ENCODE measurements around the gene P2RY2. TPM values are rescaled to one million over a fixed set of nuclear protein-coding genes. Genes with fewer than 3 reads are reported as not detected.
"Not testable (repeated sequence)": the region's sequence is repeated elsewhere in the genome, so short reads cannot be mapped to it uniquely, and the experiment has no call there.

The P2RY2 gene
- total RNA-seq, 1 donor from 2014 or later, result 12.3 TPM

- ATAC-seq (no peak), DNase-seq (ENCODE audit: low spot score) (peak; percentile 36)
- intact Hi-C loops (cut with DNase I), result no loop called here
Measured at GRCh38 chr11:73270016-73270854, 52.2 kb downstream of the P2RY2 start.

- ATAC-seq (no peak), DNase-seq (ENCODE audit: low spot score) (peak; percentile 42)
- intact Hi-C loops (cut with DNase I), result no loop called here
Measured at GRCh38 chr11:73270855-73271477, 52.9 kb downstream of the P2RY2 start.

- DNase-seq (ENCODE audit: low spot score); intact Hi-C loops (cut with DNase I); ATAC-seq: not testable (repeated sequence)
Measured at GRCh38 chr11:73271478-73271865, 53.4 kb downstream of the P2RY2 start.

GRCh38 chr11:73271936-73272679, 54.0 kb downstream of the P2RY2 start, which contains the start of gene P2RY6:
Gene P2RY6 (plus strand): TSS chr11:73272338. CDS start chr11:73296519, 24,181 bp downstream.
- peak; percentile 59 for ATAC-seq
- intact Hi-C loops (cut with DNase I), result no loop called here
- DNase-seq (ENCODE audit: low spot score), result peak; percentile 58

- DNase-seq (ENCODE audit: low spot score) (no peak), ATAC-seq (no peak)
- intact Hi-C loops (cut with DNase I), result no loop called here
Measured at GRCh38 chr11:73272680-73273038, 54.6 kb downstream of the P2RY2 start.

- ATAC-seq, result peak; percentile 36
- intact Hi-C loops (cut with DNase I), result no loop called here
Measured at GRCh38 chr11:73273222-73273895, 55.3 kb downstream of the P2RY2 start.

GRCh38 chr11:73274191-73274590, 56.1 kb downstream of the P2RY2 start:
- intact Hi-C loops (cut with DNase I); DNase-seq (ENCODE audit: low spot score): not testable (repeated sequence)

More at GRCh38 chr11:73273222-73273895, 55.3 kb downstream of the P2RY2 start:
- DNase-seq (ENCODE audit: low spot score), result peak; percentile 19

GRCh38 chr11:73274722-73275380, 56.8 kb downstream of the P2RY2 start:
- intact Hi-C loops (cut with DNase I), result no loop called here
- ATAC-seq, result peak; percentile 8
- DNase-seq (ENCODE audit: low spot score), result peak; percentile 56

More at GRCh38 chr11:73274191-73274590, 56.1 kb downstream of the P2RY2 start:
- ATAC-seq, result not testable (repeated sequence)

- intact Hi-C loops (cut with DNase I), result no loop called here
- ATAC-seq (no peak), DNase-seq (ENCODE audit: low spot score) (peak; percentile 31)
Measured at GRCh38 chr11:73275381-73275750, 57.3 kb downstream of the P2RY2 start.

- ATAC-seq (no peak), DNase-seq (ENCODE audit: low spot score) (no peak)
- intact Hi-C loops (cut with DNase I), result no loop called here
Measured at GRCh38 chr11:73277467-73277866, 59.4 kb downstream of the P2RY2 start.

GRCh38 chr11:73280626-73281025, 62.5 kb downstream of the P2RY2 start:
- peak; percentile 77 for ATAC-seq
- DNase-seq (ENCODE audit: low spot score), result no peak
- intact Hi-C loops (cut with DNase I), result no loop called here

- peak; percentile 73 for ATAC-seq
- intact Hi-C loops (cut with DNase I), result no loop called here
- no peak for DNase-seq (ENCODE audit: low spot score)
Measured at GRCh38 chr11:73281201-73281741, 63.2 kb downstream of the P2RY2 start.

- intact Hi-C loops (cut with DNase I), result no loop called here
- no peak for DNase-seq (ENCODE audit: low spot score)
- no peak for ATAC-seq
Measured at GRCh38 chr11:73281796-73282660, 63.9 kb downstream of the P2RY2 start.

GRCh38 chr11:73283276-73284000, 65.4 kb downstream of the P2RY2 start:
- intact Hi-C loops (cut with DNase I), result no loop called here
- ATAC-seq (no peak), DNase-seq (ENCODE audit: low spot score) (no peak)

- ATAC-seq (no peak), DNase-seq (ENCODE audit: low spot score) (no peak)
- intact Hi-C loops (cut with DNase I), result no loop called here
Measured at GRCh38 chr11:73284106-73284505, 66.0 kb downstream of the P2RY2 start.

GRCh38 chr11:73285721-73286120, 67.6 kb downstream of the P2RY2 start:
- intact Hi-C loops (cut with DNase I), result no loop called here
- no peak for DNase-seq (ENCODE audit: low spot score)
- no peak for ATAC-seq
